Liver (tissue), 9 donors: ENCODE results near the gene MVB12B. TPM values are rescaled to one million over a fixed set of nuclear protein-coding genes. Genes with fewer than 3 reads are reported as not detected.

ENCODE experiments used
- DNase-seq: peaks from one replicate; pipeline ENCODE4 v3.0.0-alpha.2; 2017; ENCODE audit warnings: low spot score
- H3K27ac ChIP-seq, 2 donors: one replicate each; pipeline ENCODE4 v1.7.0; 2013; ENCODE audit warnings: inconsistent platforms in 2 of 2, low read length in 2 of 2, control low read depth in 1 of 2, low read depth in 1 of 2, mild to moderate bottlenecking in 1 of 2
- H3K27me3 ChIP-seq, 4 donors: one replicate each; pipeline versions ENCODE4 v1.6.1 to v1.7.0; 2013; ENCODE audit warnings: low read length in 3 of 4, inconsistent platforms in 1 of 4, mild to moderate bottlenecking in 1 of 4, moderate library complexity in 1 of 4; ENCODE audit not compliant: control insufficient read depth in 4 of 4, insufficient read depth in 4 of 4
- H3K36me3 ChIP-seq, 4 donors: one replicate each; pipeline versions ENCODE4 v1.6.1 to v1.7.0; 2013; ENCODE audit warnings: low read length in 3 of 4, mild to moderate bottlenecking in 3 of 4, low read depth in 1 of 4, moderate library complexity in 1 of 4; ENCODE audit not compliant: control insufficient read depth in 4 of 4, insufficient read depth in 3 of 4
- H3K4me1 ChIP-seq, 4 donors: one replicate each; pipeline versions ENCODE4 v1.6.1 to v1.7.0; 2013; ENCODE audit warnings: low read length in 3 of 4, mild to moderate bottlenecking in 3 of 4, moderate library complexity in 1 of 4; ENCODE audit not compliant: control insufficient read depth in 4 of 4, insufficient read depth in 4 of 4
- H3K4me3 ChIP-seq, 3 donors: one replicate each; pipeline versions ENCODE4 v1.6.1 to v1.7.0; 2013; ENCODE audit warnings: low read length in 3 of 3, control low read depth in 1 of 3, low read depth in 1 of 3, mild to moderate bottlenecking in 1 of 3
- H3K9ac ChIP-seq, 2 donors: one replicate each; pipeline ENCODE4 v1.7.0; 2013; ENCODE audit warnings: low read length in 2 of 2, mild to moderate bottlenecking in 2 of 2, moderate library complexity in 2 of 2, control low read depth in 1 of 2, low read depth in 1 of 2
- H3K9me3 ChIP-seq, 4 donors: one replicate each; pipeline versions ENCODE4 v1.6.1 to v1.7.0; 2013; ENCODE audit warnings: low read length in 3 of 4; ENCODE audit not compliant: control insufficient read depth in 4 of 4
- EGR1 ChIP-seq, 2 donors: IDR thresholded peaks; 2 replicates each; pipeline ENCODE4 v1.6.1; 2016 to 2018; ENCODE audit warnings: antibody characterized with exemption in 2 of 2, low read depth in 2 of 2
- FOXA1 ChIP-seq: IDR thresholded peaks from 2 replicates; pipeline ENCODE4 v1.6.1; 2016; ENCODE audit warnings: antibody characterized with exemption
- FOXA2 ChIP-seq: IDR thresholded peaks from 2 replicates; pipeline ENCODE4 v1.6.1; 2016; ENCODE audit warnings: antibody characterized with exemption
- GABPA ChIP-seq, 2 donors: IDR thresholded peaks in 1 of 2; conservative IDR thresholded peaks in 1 of 2; 2 replicates each; pipeline ENCODE4 v1.6.1; 2016; ENCODE audit warnings: antibody characterized with exemption in 2 of 2, mild to moderate bottlenecking in 1 of 2, moderate library complexity in 1 of 2
- HNF4A ChIP-seq, 2 donors: conservative IDR thresholded peaks; 2 replicates each; pipeline ENCODE4 v1.6.1; 2016; ENCODE audit warnings: antibody characterized with exemption in 2 of 2, mild to moderate bottlenecking in 2 of 2
- HNF4G ChIP-seq: IDR thresholded peaks from 2 replicates; pipeline ENCODE4 v1.6.1; 2016; ENCODE audit warnings: antibody characterized with exemption
- JUND ChIP-seq, 2 donors: IDR thresholded peaks; 2 replicates each; pipeline ENCODE4 v1.6.1; 2016; ENCODE audit warnings: antibody characterized with exemption in 2 of 2
- MAX ChIP-seq: IDR thresholded peaks from 2 replicates; pipeline ENCODE4 v1.6.1; 2016; ENCODE audit warnings: antibody characterized with exemption
- NR2F2 ChIP-seq: IDR thresholded peaks from 2 replicates; pipeline ENCODE4 v1.6.1; 2016; ENCODE audit warnings: antibody characterized with exemption
- RAD21 ChIP-seq, 2 donors: IDR thresholded peaks; 2 replicates each; pipeline ENCODE4 v1.6.1; 2016; ENCODE audit warnings: antibody characterized with exemption in 2 of 2, mild to moderate bottlenecking in 2 of 2
- RXRA ChIP-seq, 2 donors: IDR thresholded peaks; 2 replicates each; pipeline ENCODE4 v1.6.1; 2017 to 2018; ENCODE audit warnings: antibody characterized with exemption in 2 of 2, mild to moderate bottlenecking in 1 of 2
- SP1 ChIP-seq: IDR thresholded peaks from 2 replicates; pipeline ENCODE4 v1.6.1; 2018; ENCODE audit warnings: antibody characterized with exemption, mild to moderate bottlenecking
- TAF1 ChIP-seq: conservative IDR thresholded peaks from 2 replicates; pipeline ENCODE4 v1.6.1; 2016; ENCODE audit warnings: antibody characterized with exemption, mild to moderate bottlenecking
- YY1 ChIP-seq: IDR thresholded peaks from 2 replicates; pipeline ENCODE4 v1.6.1; 2016; ENCODE audit warnings: antibody characterized with exemption, mild to moderate bottlenecking
- WGBS: extraction: QIAGEN DNeasy Blood & Tissue Kit; methylation state at CpG from one replicate; pipeline ENCODE4 v1.1.7; 2013; 5-methylcytosine and 5-hydroxymethylcytosine counted together
- polyA plus RNA-seq, 2 donors: library from polyadenylated mRNA; stranded (reverse) in 1 of 2; unstranded in 1 of 2; fragments of 200-250 nt in 1 of 2; fragments of >200 nt in 1 of 2; fragmentation: Nextera tagmentation in 1 of 2; extraction: Ambion mirVana in 1 of 2; gene quantifications; one replicate each; pipeline versions ENCODE4 v1.2.1 to v1.2.3, GENCODE V29; 2013 to 2015
- total RNA-seq, 2 donors: library from RNA; depleted of rRNA; stranded (reverse); fragments of >200 nt; gene quantifications; one replicate each; pipeline ENCODE4 v1.2.3, GENCODE V29; 2014
- TF ChIP-seq, protein P1 (sequence below): IDR thresholded peaks from 2 replicates; pipeline ENCODE4 v1.6.1; 2016; ENCODE audit warnings: antibody characterized with exemption
- TF ChIP-seq, protein P2 (sequence below): IDR thresholded peaks from 2 replicates; pipeline ENCODE4 v1.6.1; 2016; ENCODE audit warnings: antibody characterized with exemption, mild to moderate bottlenecking
- TF ChIP-seq, protein P3 (sequence below): fragments of 150-350 bp; IDR thresholded peaks from 2 replicates; pipeline ENCODE4 v1.5.1; 2017; ENCODE audit warnings: improper control_type of control experiment, low read depth, low read length; ENCODE audit not compliant: missing input control
- TF ChIP-seq, protein P4 (sequence below): IDR thresholded peaks from 2 replicates; pipeline ENCODE4 v1.6.1; 2016; ENCODE audit warnings: antibody characterized with exemption
- donor health status: healthy.
- donor health status: healthy.
- donor health status: healthy.
- donor health status: healthy.
- donor health status: healthy.

Gene MVB12B
- total and polyA plus RNA-seq, 4 donors = 5.3 to 12.4 (median 8.4) TPM

GRCh38 chr9:126523611-126524111, 197.0 kb downstream of the MVB12B start:
- no peak overlapping the region for H3K4me3 ChIP-seq
- DNase-seq = no peak
- H3K27ac ChIP-seq = no peak overlapping the region

DNA sequence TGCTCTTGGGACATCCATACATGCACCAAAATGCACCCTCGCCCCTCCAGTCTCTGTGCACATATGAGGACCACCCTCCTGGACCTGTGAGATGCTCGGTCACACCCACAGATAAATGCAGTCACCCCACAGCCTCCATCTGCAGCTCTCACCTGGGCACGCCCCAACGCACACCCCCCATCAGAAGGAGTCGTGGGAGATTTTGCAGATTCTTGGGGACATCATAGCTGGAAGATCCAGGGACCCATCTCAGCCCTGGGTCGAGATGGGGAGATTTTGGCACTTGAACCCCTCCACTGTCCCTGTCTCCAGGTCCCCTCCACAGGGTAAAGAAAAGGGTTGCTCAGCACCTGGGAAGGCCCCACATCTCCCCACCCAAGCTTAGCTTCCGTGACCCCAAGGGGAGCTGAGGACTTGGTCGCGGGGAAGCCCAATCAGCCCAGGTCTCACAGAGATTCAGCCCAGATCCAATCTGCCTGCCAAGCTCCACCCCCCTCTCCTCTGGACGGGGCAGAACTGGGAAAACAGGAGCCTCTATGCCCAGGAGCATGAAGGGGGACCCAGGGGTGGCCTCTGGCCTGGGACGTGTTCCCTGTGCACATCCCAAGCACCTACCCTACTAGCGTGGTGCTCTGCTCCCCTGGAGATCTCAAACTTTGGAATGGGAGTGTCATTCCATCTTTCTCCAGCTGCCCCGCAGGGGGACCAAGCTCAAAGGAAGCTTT, 197.9 kb downstream of the MVB12B start:
- 85% methylated on average over 13 of the region's 13 CpGs for WGBS
- no peak overlapping the region for H3K27ac ChIP-seq
- H3K27me3 ChIP-seq = peaks cover 0 to 2% (median 0%) of the 10 kb centered on the region in 4 donors
- H3K4me1 ChIP-seq = peaks cover 0 to 18% (median 9%) of the 10 kb centered on the region in 4 donors
- H3K36me3 ChIP-seq = no peaks in the 10 kb centered on the region
- DNase-seq = no peak
- TF ChIP-seq FOXA1 (no peak), RXRA (IDR thresholded peaks at IDR 0.05) (no peak), RAD21 (IDR thresholded peaks at IDR 0.05) (no peak), NR2F2 (no peak), GABPA (IDR thresholded peaks at IDR 0.05 in 1 of 2, conservative IDR thresholded peaks at IDR 0.05 in 1 of 2) (no peak), MAX (no peak), HNF4A (conservative IDR thresholded peaks at IDR 0.05) (no peak), FOXA2 (no peak), EGR1 (IDR thresholded peaks at IDR 0.05; ENCODE audit: low read depth in 2 of 2) (no peak), YY1 (no peak), SP1 (no peak)
- TF ChIP-seq, protein P1, sequence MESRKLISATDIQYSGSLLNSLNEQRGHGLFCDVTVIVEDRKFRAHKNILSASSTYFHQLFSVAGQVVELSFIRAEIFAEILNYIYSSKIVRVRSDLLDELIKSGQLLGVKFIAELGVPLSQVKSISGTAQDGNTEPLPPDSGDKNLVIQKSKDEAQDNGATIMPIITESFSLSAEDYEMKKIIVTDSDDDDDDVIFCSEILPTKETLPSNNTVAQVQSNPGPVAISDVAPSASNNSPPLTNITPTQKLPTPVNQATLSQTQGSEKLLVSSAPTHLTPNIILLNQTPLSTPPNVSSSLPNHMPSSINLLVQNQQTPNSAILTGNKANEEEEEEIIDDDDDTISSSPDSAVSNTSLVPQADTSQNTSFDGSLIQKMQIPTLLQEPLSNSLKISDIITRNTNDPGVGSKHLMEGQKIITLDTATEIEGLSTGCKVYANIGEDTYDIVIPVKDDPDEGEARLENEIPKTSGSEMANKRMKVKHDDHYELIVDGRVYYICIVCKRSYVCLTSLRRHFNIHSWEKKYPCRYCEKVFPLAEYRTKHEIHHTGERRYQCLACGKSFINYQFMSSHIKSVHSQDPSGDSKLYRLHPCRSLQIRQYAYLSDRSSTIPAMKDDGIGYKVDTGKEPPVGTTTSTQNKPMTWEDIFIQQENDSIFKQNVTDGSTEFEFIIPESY = no peak
- TF ChIP-seq, protein P2, sequence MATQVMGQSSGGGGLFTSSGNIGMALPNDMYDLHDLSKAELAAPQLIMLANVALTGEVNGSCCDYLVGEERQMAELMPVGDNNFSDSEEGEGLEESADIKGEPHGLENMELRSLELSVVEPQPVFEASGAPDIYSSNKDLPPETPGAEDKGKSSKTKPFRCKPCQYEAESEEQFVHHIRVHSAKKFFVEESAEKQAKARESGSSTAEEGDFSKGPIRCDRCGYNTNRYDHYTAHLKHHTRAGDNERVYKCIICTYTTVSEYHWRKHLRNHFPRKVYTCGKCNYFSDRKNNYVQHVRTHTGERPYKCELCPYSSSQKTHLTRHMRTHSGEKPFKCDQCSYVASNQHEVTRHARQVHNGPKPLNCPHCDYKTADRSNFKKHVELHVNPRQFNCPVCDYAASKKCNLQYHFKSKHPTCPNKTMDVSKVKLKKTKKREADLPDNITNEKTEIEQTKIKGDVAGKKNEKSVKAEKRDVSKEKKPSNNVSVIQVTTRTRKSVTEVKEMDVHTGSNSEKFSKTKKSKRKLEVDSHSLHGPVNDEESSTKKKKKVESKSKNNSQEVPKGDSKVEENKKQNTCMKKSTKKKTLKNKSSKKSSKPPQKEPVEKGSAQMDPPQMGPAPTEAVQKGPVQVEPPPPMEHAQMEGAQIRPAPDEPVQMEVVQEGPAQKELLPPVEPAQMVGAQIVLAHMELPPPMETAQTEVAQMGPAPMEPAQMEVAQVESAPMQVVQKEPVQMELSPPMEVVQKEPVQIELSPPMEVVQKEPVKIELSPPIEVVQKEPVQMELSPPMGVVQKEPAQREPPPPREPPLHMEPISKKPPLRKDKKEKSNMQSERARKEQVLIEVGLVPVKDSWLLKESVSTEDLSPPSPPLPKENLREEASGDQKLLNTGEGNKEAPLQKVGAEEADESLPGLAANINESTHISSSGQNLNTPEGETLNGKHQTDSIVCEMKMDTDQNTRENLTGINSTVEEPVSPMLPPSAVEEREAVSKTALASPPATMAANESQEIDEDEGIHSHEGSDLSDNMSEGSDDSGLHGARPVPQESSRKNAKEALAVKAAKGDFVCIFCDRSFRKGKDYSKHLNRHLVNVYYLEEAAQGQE = no peak
- TF ChIP-seq, protein P3, sequence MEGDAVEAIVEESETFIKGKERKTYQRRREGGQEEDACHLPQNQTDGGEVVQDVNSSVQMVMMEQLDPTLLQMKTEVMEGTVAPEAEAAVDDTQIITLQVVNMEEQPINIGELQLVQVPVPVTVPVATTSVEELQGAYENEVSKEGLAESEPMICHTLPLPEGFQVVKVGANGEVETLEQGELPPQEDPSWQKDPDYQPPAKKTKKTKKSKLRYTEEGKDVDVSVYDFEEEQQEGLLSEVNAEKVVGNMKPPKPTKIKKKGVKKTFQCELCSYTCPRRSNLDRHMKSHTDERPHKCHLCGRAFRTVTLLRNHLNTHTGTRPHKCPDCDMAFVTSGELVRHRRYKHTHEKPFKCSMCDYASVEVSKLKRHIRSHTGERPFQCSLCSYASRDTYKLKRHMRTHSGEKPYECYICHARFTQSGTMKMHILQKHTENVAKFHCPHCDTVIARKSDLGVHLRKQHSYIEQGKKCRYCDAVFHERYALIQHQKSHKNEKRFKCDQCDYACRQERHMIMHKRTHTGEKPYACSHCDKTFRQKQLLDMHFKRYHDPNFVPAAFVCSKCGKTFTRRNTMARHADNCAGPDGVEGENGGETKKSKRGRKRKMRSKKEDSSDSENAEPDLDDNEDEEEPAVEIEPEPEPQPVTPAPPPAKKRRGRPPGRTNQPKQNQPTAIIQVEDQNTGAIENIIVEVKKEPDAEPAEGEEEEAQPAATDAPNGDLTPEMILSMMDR = no peak
- no peak overlapping the region for H3K9ac ChIP-seq
- H3K9me3 ChIP-seq = no peaks in the 10 kb centered on the region
- H3K4me3 ChIP-seq = no peak overlapping the region

More at GRCh38 chr9:126523611-126524111, 197.0 kb downstream of the MVB12B start:
- no peaks in the 10 kb centered on the region for H3K9me3 ChIP-seq
- no peak overlapping the region for H3K9ac ChIP-seq
- no peak for TF ChIP-seq JUND (IDR thresholded peaks at IDR 0.05)
- TF ChIP-seq, protein P4, sequence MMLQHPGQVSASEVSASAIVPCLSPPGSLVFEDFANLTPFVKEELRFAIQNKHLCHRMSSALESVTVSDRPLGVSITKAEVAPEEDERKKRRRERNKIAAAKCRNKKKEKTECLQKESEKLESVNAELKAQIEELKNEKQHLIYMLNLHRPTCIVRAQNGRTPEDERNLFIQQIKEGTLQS = no peak
- no peak for TF ChIP-seq RAD21 (IDR thresholded peaks at IDR 0.05)
- TF ChIP-seq, protein P3 = no peak
- TF ChIP-seq HNF4G = no peak
- TF ChIP-seq FOXA1 = no peak
- TF ChIP-seq HNF4A (conservative IDR thresholded peaks at IDR 0.05) = no peak
- no peak for TF ChIP-seq TAF1
- no peak for TF ChIP-seq YY1
- no peak for TF ChIP-seq GABPA (IDR thresholded peaks at IDR 0.05 in 1 of 2, conservative IDR thresholded peaks at IDR 0.05 in 1 of 2)
- no peak for TF ChIP-seq MAX
- no peak for TF ChIP-seq RXRA (IDR thresholded peaks at IDR 0.05)
- WGBS = 66% methylated on average over 9 of the region's 9 CpGs
- no peaks in the 10 kb centered on the region for H3K36me3 ChIP-seq
- H3K4me1 ChIP-seq = peaks cover 0 to 18% (median 9%) of the 10 kb centered on the region in 4 donors
- H3K27me3 ChIP-seq = peaks cover 0 to 6% (median 0%) of the 10 kb centered on the region in 4 donors
